ENCODE results near the gene PPIP5K1. TPM values are rescaled to one million over a fixed set of nuclear protein-coding genes. Genes with fewer than 3 reads are reported as not detected.
A peak's percentile ranks its signal among the peaks of the same experiment; 100 is the strongest.
"Not testable (repeated sequence)": the region's sequence is repeated elsewhere in the genome, so short reads cannot be mapped to it uniquely, and the experiment has no call there.

PPIP5K1 gene
- total RNA-seq (2014; rRNA removed; shearing (Covaris generic)): 6.0 and 7.7 TPM in 2 replicates

DNA sequence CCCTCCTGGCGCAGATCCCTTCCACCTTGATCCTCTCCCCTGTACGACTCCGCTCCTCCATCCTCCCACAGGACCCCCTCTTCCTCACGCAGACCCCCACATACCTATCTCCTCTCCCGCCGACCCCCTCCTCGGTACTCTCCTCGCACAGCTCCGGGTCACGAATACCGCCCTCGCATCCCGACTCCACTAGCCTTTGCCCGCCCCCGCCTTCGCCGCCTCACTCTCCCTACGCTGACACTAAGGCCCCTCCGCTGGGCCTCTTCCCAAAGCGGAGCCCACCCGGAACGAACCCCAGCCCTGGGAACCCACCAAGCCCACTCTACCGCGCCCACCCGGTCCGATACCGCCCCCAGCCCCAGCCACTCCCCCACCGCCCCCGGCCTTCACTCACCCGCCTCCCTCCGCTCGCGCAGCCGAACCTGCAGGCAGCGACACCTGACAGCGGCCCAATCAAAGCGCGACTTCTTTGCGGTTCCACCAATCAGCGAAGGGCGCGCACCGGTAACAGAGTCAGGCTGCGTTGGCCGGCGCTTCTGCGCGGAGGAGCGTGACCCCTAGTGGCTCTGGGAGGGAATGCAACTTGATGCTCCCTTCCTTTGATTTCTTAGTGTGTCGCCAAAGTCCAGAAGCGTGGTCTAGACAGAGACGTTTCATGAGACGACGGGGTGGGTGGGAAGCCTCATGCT is at the start of gene PPIP5K1:
Gene PPIP5K1, minus strand, starts transcription at position 431 of the 689 bp plus-strand sequence. CDS start 5,704 bp downstream, outside the sequence.
- DNase-seq (ENCODE audit: low spot score): not testable (repeated sequence)

DNA sequence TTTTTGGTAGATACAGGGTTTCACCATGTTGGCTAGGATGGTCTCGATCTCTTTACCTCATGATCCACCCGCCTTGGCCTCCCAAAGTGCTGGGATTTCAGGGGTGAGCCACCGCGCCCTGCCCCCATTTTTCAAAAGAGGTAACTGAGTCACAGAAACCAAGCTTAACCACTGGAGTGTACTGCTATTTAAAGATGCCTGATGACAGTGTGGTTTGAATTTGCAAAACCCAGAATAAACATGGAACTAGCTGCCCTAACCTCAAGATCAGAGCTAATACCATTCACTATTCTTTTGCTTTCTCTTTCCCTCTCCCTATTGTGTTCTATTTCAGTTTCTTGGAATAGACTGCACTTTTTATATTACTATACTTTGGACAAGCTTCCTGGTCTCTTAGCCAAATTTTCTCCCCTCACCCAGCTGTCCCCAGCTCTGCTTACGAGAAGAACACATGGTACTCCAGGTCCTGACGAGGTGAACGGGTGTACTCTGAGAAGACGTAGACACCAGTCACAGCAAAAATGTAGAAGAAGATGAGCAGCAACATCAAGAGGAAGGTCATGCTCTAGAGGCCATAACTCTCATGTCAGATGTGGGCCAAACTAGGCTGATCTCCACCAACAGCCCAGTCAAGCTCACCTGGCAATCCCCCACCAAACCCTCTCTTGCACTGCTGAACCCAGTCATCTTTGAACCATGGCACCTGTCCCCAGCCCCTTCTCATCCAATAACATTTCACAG is 48.6 kb upstream of the PPIP5K1 start:
- DNase-seq (ENCODE audit: low spot score): not testable (repeated sequence)

GRCh38 chr15:43626937-43627336 is 36.9 kb upstream of the PPIP5K1 start:
- DNase-seq (ENCODE audit: low spot score): not testable (repeated sequence)

DNA sequence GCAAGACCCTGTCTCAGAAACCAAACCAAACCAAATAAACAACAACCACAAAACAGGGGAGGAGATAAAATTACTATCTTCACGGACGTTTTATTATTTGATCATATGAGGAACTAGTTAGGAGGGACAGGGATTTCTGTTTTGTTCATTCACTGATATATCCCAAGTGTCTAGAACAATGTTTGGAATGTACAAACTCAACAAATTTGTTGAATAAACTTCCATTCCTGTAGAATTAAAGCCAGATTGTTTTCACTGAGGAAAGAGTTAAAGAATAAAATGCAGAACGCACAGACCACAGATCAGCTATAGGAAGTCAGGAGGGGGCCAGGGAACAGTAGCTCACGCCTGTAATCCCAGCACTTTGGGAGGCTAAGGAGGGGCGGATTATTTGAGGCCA is 35.1 kb upstream of the PPIP5K1 start:
- no peak for DNase-seq (ENCODE audit: low spot score)

- peak; percentile 78 for DNase-seq (ENCODE audit: low spot score)
These were observed 32.2 kb upstream of the PPIP5K1 start for GRCh38 chr15:43622068-43622799.

GRCh38 chr15:43618700-43619099 is 28.7 kb upstream of the PPIP5K1 start, which contains the start of gene STRC:
Gene STRC (minus strand): TSS chr15:43618800. CDS start chr15:43618722, 78 bp downstream.
- DNase-seq (ENCODE audit: low spot score): not testable (repeated sequence)

- not testable (repeated sequence) for DNase-seq (ENCODE audit: low spot score)
These were observed 27.7 kb upstream of the PPIP5K1 start for GRCh38 chr15:43617750-43618149.

- DNase-seq (ENCODE audit: low spot score): peak; percentile 70
These were observed 12.2 kb upstream of the PPIP5K1 start for GRCh38 chr15:43602233-43602632.

DNA sequence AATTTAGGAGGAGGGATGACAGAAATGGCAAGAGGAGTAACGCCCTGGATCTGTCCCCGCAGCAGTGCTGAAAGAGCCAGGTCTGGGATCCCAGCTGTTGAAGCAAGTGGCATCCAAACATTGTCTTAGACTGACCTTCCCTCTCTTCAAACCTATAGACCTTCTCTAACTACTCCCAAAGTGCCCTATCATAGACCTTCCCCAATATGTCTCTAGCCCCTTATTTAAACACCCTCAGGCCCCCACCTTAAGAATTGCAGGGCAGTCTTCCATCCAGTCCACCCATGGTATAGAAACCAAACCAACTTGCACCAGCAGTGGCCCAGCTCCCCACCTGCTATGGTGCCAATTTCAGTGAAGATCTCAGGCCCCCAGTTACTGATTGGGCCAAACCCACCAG is 10.2 kb upstream of the PPIP5K1 start:
- DNase-seq (ENCODE audit: low spot score): not testable (repeated sequence)

GRCh38 chr15:43599131-43599530 is 9.1 kb upstream of the PPIP5K1 start:
- DNase-seq (ENCODE audit: low spot score): not testable (repeated sequence)

DNA sequence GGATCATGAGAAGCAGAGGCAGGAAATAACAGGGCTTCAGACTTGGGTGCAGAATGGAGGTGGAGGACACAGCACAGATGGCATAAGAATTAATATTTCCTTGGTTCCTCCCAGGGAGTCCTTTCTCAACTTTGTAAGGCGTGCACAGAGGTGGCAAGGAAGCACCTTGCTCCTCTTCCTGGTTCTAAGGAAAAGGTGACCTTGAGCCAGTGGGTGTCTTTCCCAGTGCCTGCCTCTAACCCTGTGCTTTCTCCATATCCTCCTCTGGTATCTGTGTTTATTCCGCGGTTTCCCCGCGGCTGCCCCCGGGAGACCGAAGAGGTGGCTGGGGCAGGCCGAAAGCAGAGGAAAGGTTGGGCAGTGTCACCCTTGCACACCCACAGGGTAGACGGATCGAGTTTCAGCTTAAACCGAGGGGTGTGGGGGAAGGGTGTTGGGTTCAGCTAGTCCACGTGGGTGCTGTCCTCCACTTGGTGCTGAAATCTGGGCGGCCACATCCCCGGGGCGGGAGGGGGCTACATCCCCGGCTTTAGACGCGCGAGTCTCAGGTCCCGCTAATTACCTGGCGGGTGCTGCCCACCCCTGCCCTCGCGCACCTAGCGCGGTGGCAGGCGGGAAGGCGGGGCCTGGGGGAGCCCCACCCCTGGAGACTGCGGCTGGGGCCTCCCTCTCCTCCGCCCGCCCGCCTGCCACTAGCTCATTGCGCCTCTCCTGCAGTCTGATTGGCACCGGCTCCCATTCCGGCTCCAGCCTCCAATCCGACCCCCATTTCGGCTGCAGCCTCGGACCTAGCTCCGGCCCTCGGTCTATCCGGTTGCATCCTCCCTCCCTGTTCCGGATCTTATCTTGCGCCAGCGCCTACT is 3.6 kb upstream of the PPIP5K1 start, which contains the start of gene CKMT1B:
Gene CKMT1B, plus strand, starts transcription at position 700 of the 863 bp plus-strand sequence. CDS start 192 bp downstream, outside the sequence.
- not testable (repeated sequence) for DNase-seq (ENCODE audit: low spot score)

GRCh38 chr15:43592841-43593240 is 2.8 kb upstream of the PPIP5K1 start:
- not testable (repeated sequence) for DNase-seq (ENCODE audit: low spot score)

DNA sequence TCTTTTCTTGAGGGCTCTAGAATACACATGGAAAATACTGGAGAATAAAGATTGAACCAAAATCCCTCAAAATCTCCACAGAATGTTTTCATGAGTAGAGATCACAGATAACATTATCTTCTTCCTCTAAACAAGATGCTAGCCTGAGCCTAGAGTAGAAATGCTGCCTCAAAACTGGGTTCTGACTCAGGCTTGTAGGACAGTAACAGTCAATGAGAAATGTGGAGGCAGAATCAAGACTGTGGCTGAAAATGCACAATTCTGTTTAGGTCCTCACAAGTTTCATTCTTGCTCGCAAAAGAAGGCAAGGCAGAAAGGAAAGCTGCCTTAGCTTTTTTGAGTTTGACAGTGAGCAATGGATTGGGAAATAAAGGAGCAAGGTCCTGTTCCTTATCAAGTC is 15.4 kb downstream of the PPIP5K1 start:
- not testable (repeated sequence) for DNase-seq (ENCODE audit: low spot score)

DNA sequence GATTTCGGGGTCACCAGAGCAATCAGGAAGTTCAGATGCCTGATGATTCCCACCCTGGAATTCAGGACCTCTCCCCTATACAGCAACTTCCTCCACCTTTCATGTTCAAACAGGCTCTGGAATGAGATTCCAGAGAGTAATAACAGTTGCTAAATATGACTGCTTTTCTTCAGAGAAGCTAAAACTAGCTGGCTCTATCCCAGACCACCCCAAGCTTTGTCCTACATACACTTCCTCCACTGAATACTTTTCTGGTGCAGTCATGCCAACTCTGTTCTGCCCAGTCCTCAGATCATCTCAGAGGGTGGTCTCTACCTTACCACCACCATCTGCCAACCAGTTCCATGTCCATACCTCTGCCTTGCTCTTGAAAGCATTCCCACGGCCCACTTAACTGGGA is 23.4 kb downstream of the PPIP5K1 start:
- not testable (repeated sequence) for DNase-seq (ENCODE audit: low spot score)

DNA sequence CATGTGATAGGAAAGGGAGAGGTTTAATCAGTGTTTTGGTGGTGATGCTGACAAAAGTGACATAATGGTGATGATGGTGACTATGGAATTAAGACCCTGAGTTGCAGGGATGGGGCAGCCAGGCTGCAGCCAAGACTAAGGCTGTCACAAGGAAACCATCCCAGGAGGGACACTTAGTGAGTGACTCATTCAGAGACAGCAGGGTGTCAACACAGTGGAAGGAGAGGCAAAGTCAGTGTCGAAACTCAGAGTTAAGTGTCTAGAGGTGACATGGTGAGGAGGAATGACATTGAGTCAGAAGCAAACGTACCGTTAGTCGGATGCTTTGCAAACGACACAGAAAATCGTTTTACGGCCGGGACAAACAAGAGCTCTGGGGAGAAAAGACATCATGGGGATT is 26.2 kb downstream of the PPIP5K1 start:
- DNase-seq (ENCODE audit: low spot score): not testable (repeated sequence)

GRCh38 chr15:43562753-43563152 is 27.3 kb downstream of the PPIP5K1 start:
- not testable (repeated sequence) for DNase-seq (ENCODE audit: low spot score)

DNA sequence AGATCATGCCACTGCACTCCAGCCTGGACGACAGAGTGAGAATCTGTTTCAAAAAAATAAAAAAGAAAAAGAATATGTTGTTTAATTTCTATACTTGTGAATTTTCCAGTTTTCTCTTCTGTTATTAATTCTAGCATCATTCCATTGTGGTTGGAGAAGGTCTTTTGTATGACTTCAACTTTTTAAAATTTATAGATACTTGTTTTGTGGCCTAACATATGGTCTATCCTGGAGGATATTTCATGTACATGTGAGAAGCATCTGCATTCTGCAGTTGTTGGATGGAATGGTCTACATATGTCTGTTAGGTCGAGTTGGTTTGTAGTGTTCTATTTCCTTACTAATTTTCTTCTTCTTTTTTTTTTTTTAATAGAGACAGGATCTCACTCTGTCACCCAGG is 37.0 kb downstream of the PPIP5K1 start:
- no peak for DNase-seq (ENCODE audit: low spot score)

- no peak for DNase-seq (ENCODE audit: low spot score)
These were observed 37.8 kb downstream of the PPIP5K1 start for GRCh38 chr15:43552256-43552655.

- DNase-seq (ENCODE audit: low spot score): no peak
These were observed 39.3 kb downstream of the PPIP5K1 start for GRCh38 chr15:43550527-43551363.

- no peak for DNase-seq (ENCODE audit: low spot score)
These were observed 42.5 kb downstream of the PPIP5K1 start for GRCh38 chr15:43547539-43547938.
